ENCODE results near the gene ENO3. TPM values are rescaled to one million over a fixed set of nuclear protein-coding genes. Genes with fewer than 3 reads are reported as not detected.

Gene ENO3
- total RNA-seq, 4 donors from 2014 or later, result 1,434 to 5,473 (median 3,204) TPM

DNA sequence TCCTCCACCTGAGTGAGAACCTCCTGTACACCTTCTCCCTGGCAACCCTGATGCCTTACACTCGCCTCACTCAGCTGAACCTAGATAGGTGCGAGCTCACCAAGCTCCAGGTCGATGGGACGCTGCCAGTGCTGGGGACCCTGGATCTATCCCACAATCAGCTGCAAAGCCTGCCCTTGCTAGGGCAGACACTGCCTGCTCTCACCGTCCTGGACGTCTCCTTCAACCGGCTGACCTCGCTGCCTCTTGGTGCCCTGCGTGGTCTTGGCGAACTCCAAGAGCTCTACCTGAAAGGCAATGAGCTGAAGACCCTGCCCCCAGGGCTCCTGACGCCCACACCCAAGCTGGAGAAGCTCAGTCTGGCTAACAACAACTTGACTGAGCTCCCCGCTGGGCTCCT is 18.2 kb upstream of the ENO3 start:
- Histone ChIP-seq H3K4me1 (peaks cover 16 to 23% of the 10 kb centered on the region in 2 donors), H3K9me3 (no peaks in the 10 kb centered on the region), H3K4me3 (no peak overlapping the region), H3K36me3 (peaks cover 0 to 10% of the 10 kb centered on the region in 2 donors), H3K27ac (no peak overlapping the region), H3K27me3 (no peaks in the 10 kb centered on the region)
- ATAC-seq (no peak), DNase-seq (no peak)
- TF ChIP-seq POLR2A (IDR thresholded peaks at IDR 0.05), result no peak
- TF ChIP-seq, protein P1, sequence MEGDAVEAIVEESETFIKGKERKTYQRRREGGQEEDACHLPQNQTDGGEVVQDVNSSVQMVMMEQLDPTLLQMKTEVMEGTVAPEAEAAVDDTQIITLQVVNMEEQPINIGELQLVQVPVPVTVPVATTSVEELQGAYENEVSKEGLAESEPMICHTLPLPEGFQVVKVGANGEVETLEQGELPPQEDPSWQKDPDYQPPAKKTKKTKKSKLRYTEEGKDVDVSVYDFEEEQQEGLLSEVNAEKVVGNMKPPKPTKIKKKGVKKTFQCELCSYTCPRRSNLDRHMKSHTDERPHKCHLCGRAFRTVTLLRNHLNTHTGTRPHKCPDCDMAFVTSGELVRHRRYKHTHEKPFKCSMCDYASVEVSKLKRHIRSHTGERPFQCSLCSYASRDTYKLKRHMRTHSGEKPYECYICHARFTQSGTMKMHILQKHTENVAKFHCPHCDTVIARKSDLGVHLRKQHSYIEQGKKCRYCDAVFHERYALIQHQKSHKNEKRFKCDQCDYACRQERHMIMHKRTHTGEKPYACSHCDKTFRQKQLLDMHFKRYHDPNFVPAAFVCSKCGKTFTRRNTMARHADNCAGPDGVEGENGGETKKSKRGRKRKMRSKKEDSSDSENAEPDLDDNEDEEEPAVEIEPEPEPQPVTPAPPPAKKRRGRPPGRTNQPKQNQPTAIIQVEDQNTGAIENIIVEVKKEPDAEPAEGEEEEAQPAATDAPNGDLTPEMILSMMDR (IDR thresholded peaks at IDR 0.05 in 4 of 5, conservative IDR thresholded peaks at IDR 0.05 in 1 of 5), result no peak
- intact Hi-C loops (cut with DNase I; ENCODE audit: low total_unique reads) (no loop called here), in situ Hi-C loops (cut with MboI; ENCODE audit: low sequenced_read_pairs in 4 of 4) (no loop called here)

DNA sequence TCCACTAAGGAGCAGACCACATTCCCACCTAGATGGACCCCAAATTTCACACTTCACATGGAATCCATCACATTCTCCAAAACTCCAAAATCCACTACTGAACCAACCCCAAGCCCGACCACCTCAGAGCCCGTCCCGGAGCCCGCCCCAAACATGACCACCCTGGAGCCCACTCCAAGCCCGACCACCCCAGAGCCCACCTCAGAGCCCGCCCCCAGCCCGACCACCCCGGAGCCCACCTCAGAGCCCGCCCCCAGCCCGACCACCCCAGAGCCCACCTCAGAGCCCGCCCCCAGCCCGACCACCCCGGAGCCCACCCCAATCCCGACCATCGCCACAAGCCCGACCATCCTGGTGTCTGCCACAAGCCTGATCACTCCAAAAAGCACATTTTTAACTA is 17.3 kb upstream of the ENO3 start:
- in situ Hi-C loops (cut with MboI; ENCODE audit: low sequenced_read_pairs in 4 of 4) (no loop called here), intact Hi-C loops (cut with DNase I; ENCODE audit: low total_unique reads) (no loop called here)
- no peak overlapping the region for H3K4me3 ChIP-seq
- no peaks in the 10 kb centered on the region for H3K9me3 ChIP-seq
- TF ChIP-seq, protein P1 (IDR thresholded peaks at IDR 0.05 in 4 of 5, conservative IDR thresholded peaks at IDR 0.05 in 1 of 5), result no peak
- TF ChIP-seq POLR2A (IDR thresholded peaks at IDR 0.05), result no peak
- H3K4me1 ChIP-seq, result peaks cover 25 to 32% of the 10 kb centered on the region in 2 donors
- H3K36me3 ChIP-seq, result peaks cover 0 to 17% of the 10 kb centered on the region in 2 donors
- no peak for DNase-seq
- no peak for ATAC-seq
- H3K27me3 ChIP-seq, result no peaks in the 10 kb centered on the region
- H3K27ac ChIP-seq, result peak overlapping the region in 1 of 4 donors; percentile 48

DNA sequence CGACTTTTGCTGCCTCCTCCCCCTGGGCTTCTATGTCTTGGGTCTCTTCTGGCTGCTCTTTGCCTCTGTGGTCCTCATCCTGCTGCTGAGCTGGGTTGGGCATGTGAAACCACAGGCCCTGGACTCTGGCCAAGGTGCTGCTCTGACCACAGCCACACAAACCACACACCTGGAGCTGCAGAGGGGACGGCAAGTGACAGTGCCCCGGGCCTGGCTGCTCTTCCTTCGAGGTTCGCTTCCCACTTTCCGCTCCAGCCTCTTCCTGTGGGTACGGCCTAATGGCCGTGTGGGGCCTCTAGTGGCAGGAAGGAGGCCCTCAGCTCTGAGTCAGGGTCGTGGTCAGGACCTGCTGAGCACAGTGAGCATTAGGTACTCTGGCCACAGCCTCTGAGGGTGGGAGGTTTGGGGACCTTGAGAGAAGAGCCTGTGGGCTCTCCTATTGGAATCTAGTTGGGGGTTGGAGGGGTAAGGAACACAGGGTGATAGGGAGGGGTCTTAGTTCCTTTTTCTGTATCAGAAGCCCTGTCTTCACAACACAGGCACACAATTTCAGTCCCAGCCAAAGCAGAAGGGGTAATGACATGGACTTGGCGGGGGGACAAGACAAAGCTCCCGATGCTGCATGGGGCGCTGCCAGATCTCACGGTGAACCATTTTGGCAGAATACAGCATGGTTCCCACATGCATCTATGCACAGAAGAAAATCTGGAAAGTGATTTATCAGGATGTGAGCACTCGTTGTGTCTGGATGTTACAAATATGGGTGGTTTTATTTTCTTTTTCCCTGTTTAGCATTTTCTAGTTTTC is 16.5 kb upstream of the ENO3 start:
- Histone ChIP-seq H3K4me3 (no peak overlapping the region), H3K27me3 (no peaks in the 10 kb centered on the region)

DNA sequence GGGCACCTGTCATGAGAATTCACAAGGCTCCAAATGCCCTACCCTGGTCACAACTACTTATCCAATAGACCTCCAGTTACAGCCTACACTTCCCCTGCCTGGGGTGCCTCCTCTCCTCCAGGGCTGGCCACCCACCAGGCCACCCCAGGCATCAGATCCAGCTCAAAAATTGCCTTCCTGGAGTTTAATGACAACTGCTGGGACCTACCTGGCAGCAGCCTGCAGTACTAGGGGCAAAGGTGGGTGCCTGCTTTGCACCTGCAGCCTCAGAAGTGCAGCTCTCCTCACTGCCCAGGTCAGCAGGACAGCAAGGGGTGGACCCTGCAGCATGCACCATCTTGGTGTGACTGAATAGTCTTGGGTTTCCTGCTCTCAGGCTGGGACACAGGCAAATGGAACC is 15.3 kb upstream of the ENO3 start:
- Histone ChIP-seq H3K27ac (peak overlapping the region in 2 of 4 donors; percentile 57 to 94), H3K4me3 (no peak overlapping the region), H3K27me3 (no peaks in the 10 kb centered on the region), H3K4me1 (peaks cover 32 to 41% of the 10 kb centered on the region in 2 donors), H3K36me3 (peaks cover 0 to 17% of the 10 kb centered on the region in 2 donors), H3K9me3 (no peaks in the 10 kb centered on the region)
- ATAC-seq (no peak), DNase-seq (no peak)
- in situ Hi-C loops (cut with MboI; ENCODE audit: low sequenced_read_pairs in 4 of 4) (loop anchor here in 1 of 4 donors (5.0 kb wide), 1 partner anchor 47 kb away; no protein-coding TSS in a partner anchor), intact Hi-C loops (cut with DNase I; ENCODE audit: low total_unique reads) (no loop called here)
- TF ChIP-seq POLR2A (IDR thresholded peaks at IDR 0.05), result no peak
- TF ChIP-seq, protein P1 (IDR thresholded peaks at IDR 0.05 in 4 of 5, conservative IDR thresholded peaks at IDR 0.05 in 1 of 5), result no peak

More for the DNA sequence above, 16.5 kb upstream of the ENO3 start:
- H3K36me3 ChIP-seq, result peaks cover 0 to 17% of the 10 kb centered on the region in 2 donors
- no peak for ATAC-seq
- no peaks in the 10 kb centered on the region for H3K9me3 ChIP-seq
- no peak for DNase-seq
- in situ Hi-C loops (cut with MboI; ENCODE audit: low sequenced_read_pairs in 4 of 4) (no loop called here), intact Hi-C loops (cut with DNase I; ENCODE audit: low total_unique reads) (no loop called here)
- peak overlapping the region in 3 of 4 donors; percentile 14 to 48 (median 36) for H3K27ac ChIP-seq
- TF ChIP-seq, protein P1 (IDR thresholded peaks at IDR 0.05 in 4 of 5, conservative IDR thresholded peaks at IDR 0.05 in 1 of 5), result no peak
- TF ChIP-seq POLR2A (IDR thresholded peaks at IDR 0.05), result no peak
- H3K4me1 ChIP-seq, result peaks cover 32 to 40% of the 10 kb centered on the region in 2 donors

Data from gastrocnemius medialis (tissue), 4 donors.